ENCODE results near the gene DDT.
"Not testable (repeated sequence)": the region's sequence is repeated elsewhere in the genome, so short reads cannot be mapped to it uniquely, and the experiment has no call there.

GRCh38 chr22:23954991-23955305 is 19.3 kb downstream of the DDT start:
- not testable (repeated sequence) for TF ChIP-seq POLR2AphosphoS5, POLR2A, EP300 (IDR thresholded peaks at IDR 0.05)
- TF ChIP-seq, protein P1, sequence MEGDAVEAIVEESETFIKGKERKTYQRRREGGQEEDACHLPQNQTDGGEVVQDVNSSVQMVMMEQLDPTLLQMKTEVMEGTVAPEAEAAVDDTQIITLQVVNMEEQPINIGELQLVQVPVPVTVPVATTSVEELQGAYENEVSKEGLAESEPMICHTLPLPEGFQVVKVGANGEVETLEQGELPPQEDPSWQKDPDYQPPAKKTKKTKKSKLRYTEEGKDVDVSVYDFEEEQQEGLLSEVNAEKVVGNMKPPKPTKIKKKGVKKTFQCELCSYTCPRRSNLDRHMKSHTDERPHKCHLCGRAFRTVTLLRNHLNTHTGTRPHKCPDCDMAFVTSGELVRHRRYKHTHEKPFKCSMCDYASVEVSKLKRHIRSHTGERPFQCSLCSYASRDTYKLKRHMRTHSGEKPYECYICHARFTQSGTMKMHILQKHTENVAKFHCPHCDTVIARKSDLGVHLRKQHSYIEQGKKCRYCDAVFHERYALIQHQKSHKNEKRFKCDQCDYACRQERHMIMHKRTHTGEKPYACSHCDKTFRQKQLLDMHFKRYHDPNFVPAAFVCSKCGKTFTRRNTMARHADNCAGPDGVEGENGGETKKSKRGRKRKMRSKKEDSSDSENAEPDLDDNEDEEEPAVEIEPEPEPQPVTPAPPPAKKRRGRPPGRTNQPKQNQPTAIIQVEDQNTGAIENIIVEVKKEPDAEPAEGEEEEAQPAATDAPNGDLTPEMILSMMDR (IDR thresholded peaks at IDR 0.05) = not testable (repeated sequence)
